OCI-LY7 (cell line): ENCODE data around the gene ENTPD6. TPM values are rescaled to one million over a fixed set of nuclear protein-coding genes. Genes with fewer than 3 reads are reported as not detected.

Experiments
- BruUV-seq: library from RNA; stranded (reverse); fragments of 400-500 nt; replicated peaks from 2 replicates; lab custom pipeline; 2021; lab: Mats Ljungman, UMichigan
- CTCF ChIA-PET: fragments of 300-600 bp; sonication (Branson Sonifier 250); formaldehyde crosslinking; loops from one replicate; lab custom pipeline; 2022; ENCODE audit warnings: antibody characterized with exemption; ENCODE audit not compliant: unreplicated experiment; lab: Charles Lee
- POLR2A ChIA-PET: fragments of 300-600 bp; sonication (Branson Sonifier 250); formaldehyde crosslinking; loops from one replicate; lab custom pipeline; 2022; ENCODE audit warnings: antibody characterized with exemption; lab: Charles Lee
- DNase-seq: peaks from one replicate; pipeline ENCODE4 v3.0.0-alpha.2; 2015; ENCODE audit warnings: low spot score
- H2AFZ ChIP-seq: fragments of 200-600 bp; sonication (generic), shearing (Covaris generic); 2 replicates; pipeline ENCODE4 v1.6.1; 2014; ENCODE audit warnings: mild to moderate bottlenecking, antibody characterized with exemption, low read length, moderate library complexity
- H3K27ac ChIP-seq: fragments of 200-600 bp; sonication (generic); 2 replicates; pipeline ENCODE4 v1.5.1; 2014; ENCODE audit warnings: mixed run types, low read depth, mild to moderate bottlenecking, moderate library complexity, low read length, inconsistent platforms; ENCODE audit not compliant: poor library complexity, severe bottlenecking
- H3K36me3 ChIP-seq: fragments of 200-600 bp; sonication (generic); 2 replicates; pipeline ENCODE4 v1.6.1; 2014; ENCODE audit warnings: mild to moderate bottlenecking, antibody characterized with exemption, low read length, moderate library complexity, mixed read lengths; ENCODE audit not compliant: insufficient read depth
- H3K4me1 ChIP-seq: fragments of 200-600 bp; sonication (generic); 2 replicates; pipeline ENCODE4 v1.5.1; 2014; ENCODE audit warnings: mild to moderate bottlenecking, low read length; ENCODE audit not compliant: insufficient read depth, poor library complexity, severe bottlenecking
- H3K4me2 ChIP-seq: fragments of 200-600 bp; sonication (generic); 2 replicates; pipeline ENCODE4 v1.6.1; 2014; ENCODE audit warnings: mild to moderate bottlenecking, low read length
- H3K4me3 ChIP-seq: fragments of 200-600 bp; sonication (generic); 2 replicates; pipeline ENCODE4 v1.5.1; 2014; ENCODE audit warnings: mild to moderate bottlenecking, low read depth, low read length; ENCODE audit not compliant: poor library complexity, severe bottlenecking
- H3K79me2 ChIP-seq: fragments of 200-600 bp; sonication (generic); 2 replicates; pipeline ENCODE4 v1.6.1; 2016; ENCODE audit warnings: low read depth, mild to moderate bottlenecking, low read length, moderate library complexity, mixed read lengths; ENCODE audit not compliant: insufficient read depth
- H3K9me2 ChIP-seq: fragments of 200-600 bp; sonication (generic); 2 replicates; pipeline ENCODE4 v1.6.1; 2016; ENCODE audit warnings: mild to moderate bottlenecking, low read length, mixed read lengths; ENCODE audit not compliant: insufficient read depth
- H3K9me3 ChIP-seq: fragments of 200-600 bp; sonication (generic); 2 replicates; pipeline ENCODE4 v1.6.1; 2014; ENCODE audit warnings: mild to moderate bottlenecking, mixed run types, low read length, mixed read lengths
- H4K20me1 ChIP-seq: fragments of 200-600 bp; sonication (generic); 2 replicates; pipeline ENCODE4 v1.6.1; 2014; ENCODE audit warnings: mild to moderate bottlenecking, antibody characterized with exemption, low read length, moderate library complexity, mixed read lengths; ENCODE audit not compliant: insufficient read depth
- CTCF ChIP-seq: fragments of 200-600 bp; sonication (generic); conservative IDR thresholded peaks from 2 replicates; pipeline ENCODE4 v1.5.1; 2014; ENCODE audit warnings: mild to moderate bottlenecking, antibody characterized with exemption, low read length, moderate library complexity, mixed read lengths
- EZH2phosphoT487 ChIP-seq: fragments of 200-600 bp; sonication (generic); IDR thresholded peaks from 2 replicates; pipeline ENCODE4 v1.6.1; 2018; ENCODE audit warnings: low read depth, borderline replicate concordance, mild to moderate bottlenecking, mixed run types, antibody characterized with exemption, low read length, moderate library complexity, mixed read lengths
- intact Hi-C: fragments of 100-400 bp; cut with micrococcal nuclease; formaldehyde crosslinking; loops from one replicate; pipeline ENCODE4 v1.10.0; 2022; ENCODE audit not compliant: unreplicated experiment
- total RNA-seq, 2 experiments: library from RNA; depleted of rRNA in 1 of 2; stranded (reverse); fragments of >200 nt in 1 of 2; shearing (Covaris generic) in 1 of 2; gene quantifications; 2 replicates each; pipeline ENCODE4 v1.2.3, GENCODE V29; 2014 to 2022

Gene ENTPD6
- total RNA-seq, 2 experiments from 2014 or later = 4.2 TPM; not detected in 1

GRCh38 chr20:25271486-25272222, 76.1 kb downstream of the ENTPD6 start:
- DNase-seq = no peak
- ChIA-PET POLR2A (interaction anchor here (1.5 kb wide), 1 partner anchor 18 kb away, joined by 4 read pairs; no protein-coding TSS in a partner anchor), CTCF (no interaction called here)
- Histone ChIP-seq H3K79me2 (no peaks in the 10 kb centered on the region), H3K27ac (no peak overlapping the region), H3K9me3 (no peaks in the 10 kb centered on the region), H3K36me3 (0 out of 2 replicates have a peak, but pooled peaks cover 3% of the 10 kb centered on the region), H4K20me1 (peaks cover 7% of the 10 kb centered on the region; the same call in 1 of the 2 replicates), H3K9me2 (no peaks in the 10 kb centered on the region), H2AFZ (no peak overlapping the region), H3K4me2 (no peak overlapping the region), H3K4me3 (no peak overlapping the region), H3K4me1 (no peaks in the 10 kb centered on the region)
- BruUV-seq = no TSS peak
- no peak for TF ChIP-seq CTCF
- TF ChIP-seq EZH2phosphoT487 = no peak
- intact Hi-C loops = no loop called here

GRCh38 chr20:25272223-25273000, 76.9 kb downstream of the ENTPD6 start:
- Histone ChIP-seq H3K9me2 (no peaks in the 10 kb centered on the region), H3K4me2 (no peak overlapping the region), H2AFZ (no peak overlapping the region), H3K4me1 (no peaks in the 10 kb centered on the region), H3K4me3 (no peak overlapping the region), H3K9me3 (no peaks in the 10 kb centered on the region), H3K36me3 (0 out of 2 replicates have a peak, but pooled peaks cover 3% of the 10 kb centered on the region), H4K20me1 (peaks cover 7% of the 10 kb centered on the region; the same call in 1 of the 2 replicates), H3K79me2 (no peaks in the 10 kb centered on the region), H3K27ac (no peak overlapping the region)
- TF ChIP-seq EZH2phosphoT487 (no peak), CTCF (no peak)
- intact Hi-C loops = no loop called here
- POLR2A ChIA-PET = no interaction called here
- no TSS peak for BruUV-seq
- DNase-seq = no peak
- CTCF ChIA-PET = no interaction called here
